MCF 10A (cell line): ENCODE measurements around the gene NANS. TPM values are rescaled to one million over a fixed set of nuclear protein-coding genes. Genes with fewer than 3 reads are reported as not detected.

ENCODE experiments used
- BruUV-seq: library from RNA; stranded (reverse); fragments of 400-500 nt; replicated peaks from 2 replicates; lab custom pipeline; 2021; lab: Mats Ljungman, UMichigan
- CTCF ChIA-PET: fragments of 300-600 bp; sonication (Branson Sonifier 250); formaldehyde crosslinking; extraction: SDS; loops from one replicate; lab custom pipeline; 2021; ENCODE audit warnings: antibody characterized with exemption, inconsistent platforms; lab: Yijun Ruan, JAX
- POLR2A ChIA-PET: fragments of 300-600, 350-650 bp; sonication (Branson Sonifier 250); formaldehyde crosslinking; extraction: SDS; loops from one replicate; lab custom pipeline; 2020; ENCODE audit warnings: antibody characterized with exemption, inconsistent platforms; lab: Yijun Ruan, JAX
- DNase-seq: peaks from one replicate; pipeline ENCODE4 v3.0.0-alpha.2; 2018; ENCODE audit not compliant: unreplicated experiment
- H3K27ac Mint-ChIP-seq: one replicate; pipeline ENCODE4 v1.8.0; 2022; ENCODE audit warnings: mild to moderate bottlenecking, low read depth, mixed read lengths; ENCODE audit not compliant: unreplicated experiment
- H3K27me3 Mint-ChIP-seq: one replicate; pipeline ENCODE4 v1.8.0; 2022; ENCODE audit warnings: mixed read lengths; ENCODE audit not compliant: insufficient read depth, unreplicated experiment
- H3K36me3 Mint-ChIP-seq: one replicate; pipeline ENCODE4 v1.8.0; 2022; ENCODE audit warnings: mild to moderate bottlenecking, moderate library complexity, mixed read lengths; ENCODE audit not compliant: insufficient read depth, unreplicated experiment
- H3K4me1 Mint-ChIP-seq: one replicate; pipeline ENCODE4 v1.8.0; 2022; ENCODE audit warnings: mixed read lengths; ENCODE audit not compliant: insufficient read depth, unreplicated experiment
- H3K4me3 Mint-ChIP-seq: one replicate; pipeline ENCODE4 v1.8.0; 2022; ENCODE audit warnings: mild to moderate bottlenecking, moderate library complexity, mixed read lengths; ENCODE audit not compliant: unreplicated experiment
- H3K9me3 Mint-ChIP-seq: one replicate; pipeline ENCODE4 v1.8.0; 2022; ENCODE audit warnings: mixed read lengths; ENCODE audit not compliant: unreplicated experiment
- intact Hi-C: fragments of 100-400 bp; cut with micrococcal nuclease; formaldehyde crosslinking; loops from 2 replicates; pipeline ENCODE4 v1.14.1; 2022
- total RNA-seq: library from RNA; stranded (reverse); gene quantifications from 2 replicates; pipeline ENCODE4 v1.2.3, GENCODE V29; 2022
- TF ChIP-seq, protein P1 (sequence below): fragments of 200-600 bp; IDR thresholded peaks from one replicate; pipeline ENCODE4 v1.8.0; 2022; ENCODE audit warnings: antibody characterized with exemption, mild to moderate bottlenecking; ENCODE audit not compliant: unreplicated experiment

Gene NANS
- total RNA-seq, 1 experiment from 2014 or later: 80.8 TPM

GRCh38 chr9:98091735-98092612, 35.4 kb downstream of the NANS start:
- POLR2A ChIA-PET: interaction anchor here (1.0 kb wide), 1 partner anchor 8 kb away, joined by 3 read pairs; no protein-coding TSS in a partner anchor
- Mint-ChIP-seq H3K4me1 (no peaks in the 10 kb centered on the region), H3K9me3 (no peaks in the 10 kb centered on the region), H3K27me3 (no peaks in the 10 kb centered on the region), H3K36me3 (peaks cover 16% of the 10 kb centered on the region), H3K27ac (no peak overlapping the region), H3K4me3 (no peak overlapping the region)
- CTCF ChIA-PET: interaction anchor here (0.6 to 1.1 kb wide), 3 partner anchors 99 to 113 kb away, joined by 3 read pairs; no protein-coding TSS in a partner anchor
- DNase-seq: no peak
- BruUV-seq: no TSS peak
- intact Hi-C loops: no loop called here
- TF ChIP-seq, protein P1, sequence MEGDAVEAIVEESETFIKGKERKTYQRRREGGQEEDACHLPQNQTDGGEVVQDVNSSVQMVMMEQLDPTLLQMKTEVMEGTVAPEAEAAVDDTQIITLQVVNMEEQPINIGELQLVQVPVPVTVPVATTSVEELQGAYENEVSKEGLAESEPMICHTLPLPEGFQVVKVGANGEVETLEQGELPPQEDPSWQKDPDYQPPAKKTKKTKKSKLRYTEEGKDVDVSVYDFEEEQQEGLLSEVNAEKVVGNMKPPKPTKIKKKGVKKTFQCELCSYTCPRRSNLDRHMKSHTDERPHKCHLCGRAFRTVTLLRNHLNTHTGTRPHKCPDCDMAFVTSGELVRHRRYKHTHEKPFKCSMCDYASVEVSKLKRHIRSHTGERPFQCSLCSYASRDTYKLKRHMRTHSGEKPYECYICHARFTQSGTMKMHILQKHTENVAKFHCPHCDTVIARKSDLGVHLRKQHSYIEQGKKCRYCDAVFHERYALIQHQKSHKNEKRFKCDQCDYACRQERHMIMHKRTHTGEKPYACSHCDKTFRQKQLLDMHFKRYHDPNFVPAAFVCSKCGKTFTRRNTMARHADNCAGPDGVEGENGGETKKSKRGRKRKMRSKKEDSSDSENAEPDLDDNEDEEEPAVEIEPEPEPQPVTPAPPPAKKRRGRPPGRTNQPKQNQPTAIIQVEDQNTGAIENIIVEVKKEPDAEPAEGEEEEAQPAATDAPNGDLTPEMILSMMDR: no peak

DNA sequence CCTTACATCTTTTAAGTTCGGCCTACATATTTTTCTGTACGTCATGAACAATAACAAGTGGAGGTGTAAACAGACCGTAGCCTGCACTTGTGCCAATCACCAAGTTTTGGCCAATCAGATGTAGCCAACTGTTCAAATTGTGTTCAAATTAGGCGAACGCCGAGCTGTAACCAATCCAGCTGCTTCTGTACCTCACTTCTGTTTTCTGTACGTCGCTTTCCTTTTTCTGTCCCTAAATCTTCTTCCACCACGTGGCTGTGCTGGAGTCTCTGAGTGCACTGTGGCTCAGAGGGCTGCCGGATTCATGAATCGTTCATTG, 36.0 kb downstream of the NANS start:
- no peaks in the 10 kb centered on the region for H3K9me3 Mint-ChIP-seq
- peaks cover 16% of the 10 kb centered on the region for H3K36me3 Mint-ChIP-seq
- POLR2A ChIA-PET: interaction anchor here (1.0 kb wide), 1 partner anchor 8 kb away, joined by 3 read pairs; no protein-coding TSS in a partner anchor
- DNase-seq: no peak
- CTCF ChIA-PET: interaction anchor here (1.1 kb wide), 1 partner anchor 113 kb away, joined by 3 read pairs; no protein-coding TSS in a partner anchor
- TF ChIP-seq, protein P1: no peak
- no peaks in the 10 kb centered on the region for H3K27me3 Mint-ChIP-seq
- intact Hi-C loops: no loop called here
- no peaks in the 10 kb centered on the region for H3K4me1 Mint-ChIP-seq
- no peak overlapping the region for H3K27ac Mint-ChIP-seq
- H3K4me3 Mint-ChIP-seq: no peak overlapping the region
- BruUV-seq: no TSS peak

- BruUV-seq: no TSS peak
- Mint-ChIP-seq H3K27me3 (no peaks in the 10 kb centered on the region), H3K4me1 (no peaks in the 10 kb centered on the region), H3K9me3 (no peaks in the 10 kb centered on the region), H3K4me3 (no peak overlapping the region), H3K27ac (no peak overlapping the region), H3K36me3 (peaks cover 17% of the 10 kb centered on the region)
- no peak for DNase-seq
- intact Hi-C loops: no loop called here
- ChIA-PET POLR2A (no interaction called here), CTCF (interaction anchor here (1.0 kb wide), 1 partner anchor 52 kb away, joined by 3 read pairs; no protein-coding TSS in a partner anchor)
- TF ChIP-seq, protein P1: no peak
These were observed 37.8 kb downstream of the NANS start for GRCh38 chr9:98094316-98094715.

DNA sequence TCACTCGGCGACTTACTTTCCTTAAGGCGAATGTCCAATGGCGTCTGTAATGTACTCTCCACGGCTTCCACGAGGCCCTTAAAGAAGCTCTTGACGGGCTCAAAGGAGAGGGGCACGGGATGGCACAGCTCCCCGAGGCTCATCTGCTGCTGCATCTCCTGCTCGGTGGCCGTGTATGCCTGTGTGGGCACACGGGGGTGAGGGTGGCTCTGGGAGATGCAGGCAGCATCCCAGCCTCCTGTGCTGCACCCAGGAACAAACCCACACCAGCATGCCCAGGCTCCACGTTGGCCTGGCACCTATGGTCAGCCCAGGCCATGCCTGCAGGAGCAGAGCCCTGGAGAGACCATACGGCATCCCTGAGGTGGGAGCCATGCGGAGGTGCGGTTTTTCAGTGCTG, 38.3 kb downstream of the NANS start:
- Mint-ChIP-seq H3K9me3 (no peaks in the 10 kb centered on the region), H3K4me1 (no peaks in the 10 kb centered on the region), H3K27me3 (no peaks in the 10 kb centered on the region), H3K36me3 (peaks cover 17% of the 10 kb centered on the region), H3K27ac (no peak overlapping the region), H3K4me3 (no peak overlapping the region)
- BruUV-seq: no TSS peak
- ChIA-PET POLR2A (no interaction called here), CTCF (interaction anchor here (2.0 kb wide), 1 partner anchor 10 kb away, joined by 7 read pairs; no protein-coding TSS in a partner anchor)
- TF ChIP-seq, protein P1: no peak
- DNase-seq: no peak
- intact Hi-C loops: no loop called here
